ENCODE measurements around the gene THAP10. TPM values are rescaled to one million over a fixed set of nuclear protein-coding genes. Genes with fewer than 3 reads are reported as not detected.
A peak's percentile ranks its signal among the peaks of the same experiment; 100 is the strongest.

THAP10 gene
- total and polyA plus RNA-seq, 11 donors: 1.7 to 5.9 (median 5.1) TPM

DNA sequence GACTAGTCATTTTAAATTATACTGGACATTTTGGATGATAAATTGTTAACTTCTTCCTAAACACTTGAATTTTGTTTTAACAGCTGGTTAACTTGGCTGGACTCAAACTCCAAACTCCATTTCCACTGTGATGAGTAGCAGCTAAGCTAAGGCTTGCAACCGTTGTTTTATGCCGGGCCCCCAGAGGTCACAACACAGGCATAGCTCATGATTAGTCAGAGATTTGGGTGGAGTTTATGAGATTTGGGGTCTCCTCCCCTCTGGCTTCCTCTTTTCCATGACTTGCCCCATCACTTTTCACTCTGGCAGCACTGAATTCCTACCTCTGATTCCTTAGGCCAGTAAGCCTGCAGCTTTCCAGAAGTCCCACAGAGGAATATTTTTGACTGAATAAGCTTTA is 12.8 kb downstream of the THAP10 start:
- H3K4me1 ChIP-seq: no peaks in the 10 kb centered on the region
- H3K36me3 ChIP-seq: peaks cover 0 to 10% (median 0%) of the 10 kb centered on the region in 9 donors
- DNase-seq (peak in 1 of 5 donors; percentile 52), ATAC-seq (peak in 2 of 4 donors; percentile 66 to 78)
- TF ChIP-seq CTCF (IDR thresholded peaks at IDR 0.05): no peak
- TF ChIP-seq POLR2A (IDR thresholded peaks at IDR 0.05): no peak
- no peak overlapping the region for H3K27ac ChIP-seq
- no peaks in the 10 kb centered on the region for H3K27me3 ChIP-seq
- H3K4me3 ChIP-seq: no peak overlapping the region
- 69 to 77% (median 72%) methylated on average over 2 of the region's 2 CpGs for WGBS, 4 donors
- no peaks in the 10 kb centered on the region for H3K9me3 ChIP-seq
- intact Hi-C loops (cut with DNase I): loop anchor here in 8 of 10 donors (5.0 to 10.0 kb wide), 4 partner anchors 52 to 205 kb away; no protein-coding TSS in a partner anchor

GRCh38 chr15:70876683-70877082 is 15.6 kb downstream of the THAP10 start:
- TF ChIP-seq POLR2A (IDR thresholded peaks at IDR 0.05): no peak
- intact Hi-C loops (cut with DNase I): loop anchor here in 8 of 10 donors (5.0 to 10.0 kb wide), 4 partner anchors 49 to 202 kb away; no protein-coding TSS in a partner anchor
- Histone ChIP-seq H3K4me3 (no peak overlapping the region), H3K9me3 (no peaks in the 10 kb centered on the region), H3K4me1 (no peaks in the 10 kb centered on the region), H3K36me3 (peaks cover 0 to 5% (median 0%) of the 10 kb centered on the region in 9 donors), H3K27me3 (no peaks in the 10 kb centered on the region), H3K27ac (no peak overlapping the region)
- WGBS, 4 donors: 75 to 77% (median 76%) methylated on average over 2 of the region's 2 CpGs
- ATAC-seq: no peak
- DNase-seq: no peak

GRCh38 chr15:70876011-70876410 is 16.2 kb downstream of the THAP10 start:
- intact Hi-C loops (cut with DNase I): loop anchor here in 8 of 10 donors (5.0 to 10.0 kb wide), 4 partner anchors 49 to 201 kb away; no protein-coding TSS in a partner anchor
- no peak for TF ChIP-seq CTCF (IDR thresholded peaks at IDR 0.05)
- TF ChIP-seq POLR2A (IDR thresholded peaks at IDR 0.05): no peak
- Histone ChIP-seq H3K36me3 (peaks cover 0 to 2% (median 0%) of the 10 kb centered on the region in 9 donors), H3K9me3 (no peaks in the 10 kb centered on the region), H3K4me1 (no peaks in the 10 kb centered on the region), H3K4me3 (no peak overlapping the region), H3K27me3 (no peaks in the 10 kb centered on the region), H3K27ac (no peak overlapping the region)
- no peak for ATAC-seq
- 74 to 83% (median 78%) methylated on average over 3 of the region's 3 CpGs for WGBS, 4 donors
- no peak for DNase-seq

- Histone ChIP-seq H3K36me3 (no peaks in the 10 kb centered on the region), H3K9me3 (no peaks in the 10 kb centered on the region), H3K27me3 (no peaks in the 10 kb centered on the region), H3K27ac (no peak overlapping the region), H3K4me1 (peaks cover 0 to 6% (median 3%) of the 10 kb centered on the region in 12 donors), H3K4me3 (no peak overlapping the region)
- no peak for DNase-seq
- peak; percentile 11 to 67 (median 59) for ATAC-seq
- TF ChIP-seq CTCF (IDR thresholded peaks at IDR 0.05) (peak; percentile 31 to 74 (median 62)), POLR2A (IDR thresholded peaks at IDR 0.05) (no peak)
- WGBS, 4 donors: 77 to 81% (median 80%) methylated on average over 7 of the region's 7 CpGs
- intact Hi-C loops (cut with DNase I): loop anchor here (1.0 to 10.0 kb wide), 8 partner anchors 48 to 200 kb away; no protein-coding TSS in a partner anchor
These were observed 17.0 kb downstream of the THAP10 start for GRCh38 chr15:70875001-70875782.

All from heart left ventricle (tissue), 16 donors.